Transverse colon (tissue), 4 donors: ENCODE measurements around the gene SERPINB11. TPM values are rescaled to one million over a fixed set of nuclear protein-coding genes. Genes with fewer than 3 reads are reported as not detected.

Experiments used
- DNase-seq: peaks from one replicate; pipeline ENCODE4 v3.0.0-alpha.2; 2019
- H3K27ac ChIP-seq, 4 donors: fragments of 200-600 bp; sonication (generic); 2 replicates each; pipeline ENCODE4 v1.5.1; 2016 to 2018; ENCODE audit warnings: inconsistent platforms in 4 of 4
- H3K27me3 ChIP-seq: fragments of 200-600 bp; sonication (generic); 2 replicates; pipeline ENCODE4 v1.5.1; 2017; ENCODE audit warnings: inconsistent platforms
- H3K36me3 ChIP-seq, 4 donors: fragments of 200-600 bp; sonication (generic); 2 replicates each; pipeline ENCODE4 v1.5.1; 2017 to 2019; ENCODE audit warnings: inconsistent platforms in 4 of 4
- H3K4me1 ChIP-seq, 4 donors: fragments of 200-600 bp; sonication (generic); 2 replicates each; pipeline ENCODE4 v1.5.1; 2017 to 2020; ENCODE audit warnings: inconsistent platforms in 4 of 4
- H3K4me3 ChIP-seq, 4 donors: fragments of 200-600 bp; sonication (generic); 1 replicate in 1 of 4; 2 replicates in 3 of 4; pipeline versions ENCODE4 v1.5.1 to v1.6.1; 2017 to 2019; ENCODE audit warnings: inconsistent platforms in 4 of 4
- H3K9me3 ChIP-seq, 2 donors: fragments of 200-600 bp; sonication (generic); 2 replicates each; pipeline ENCODE4 v1.5.1; 2017 to 2019; ENCODE audit warnings: inconsistent platforms in 2 of 2
- EP300 ChIP-seq: sonication (generic); formaldehyde crosslinking; IDR thresholded peaks from one replicate; pipeline ENCODE4 v1.6.1; 2017; ENCODE audit warnings: antibody characterized with exemption, low read depth
- POLR2A ChIP-seq: fragments of 450-650 bp; IDR thresholded peaks from one replicate; pipeline ENCODE4 v1.6.1; 2016; ENCODE audit warnings: antibody characterized with exemption, mild to moderate bottlenecking, moderate library complexity
- POLR2AphosphoS5 ChIP-seq, 3 donors: sonication (generic); formaldehyde crosslinking; IDR thresholded peaks; one replicate each; pipeline ENCODE4 v1.6.1; 2016; ENCODE audit warnings: antibody characterized with exemption in 3 of 3
- WGBS, 2 donors: methylation state at CpG; one replicate each; pipeline ENCODE4 v1.1.5; 2018; ENCODE audit warnings: low coverage in 1 of 2; 5-methylcytosine and 5-hydroxymethylcytosine counted together
- in situ Hi-C, 4 donors: fragments of 200-750 bp; cut with MboI; loops; one replicate each; pipeline versions ENCODE4 v1.15.0 to v1.15.1; 2017; ENCODE audit warnings: low sequenced_read_pairs in 3 of 4, low pct_ligation_motif_present in 1 of 4, low pct_unique_long_range_greater_than_20kb in 1 of 4
- intact Hi-C: fragments of 100-400 bp; cut with DNase I; formaldehyde crosslinking; loops from one replicate; pipeline ENCODE4 v1.15.1; 2023; ENCODE audit warnings: low total_unique reads
- total RNA-seq, 4 donors: library from RNA; depleted of rRNA; stranded (reverse); fragments of >200 nt; gene quantifications; one replicate each; pipeline ENCODE4 v1.1.0, GENCODE V29; 2016
- TF ChIP-seq, protein P1 (sequence below), 5 experiments: fragments of 200-600 bp in 3 of 5; fragments of 450-650 bp in 2 of 5; sonication (generic) in 3 of 5; IDR thresholded peaks; 1 replicate in 2 of 5; 2 replicates in 3 of 5; pipeline ENCODE4 v1.5.1; 2016 to 2017; ENCODE audit warnings: antibody characterized with exemption in 5 of 5, inconsistent platforms in 3 of 5, mild to moderate bottlenecking in 2 of 5, moderate library complexity in 1 of 5

The SERPINB11 gene
- total RNA-seq, 4 donors from 2014 or later: not detected

- WGBS, 2 donors: 84 to 89% methylated on average over 1 of the region's 1 CpG
- no peak overlapping the region for H3K4me3 ChIP-seq
- in situ Hi-C loops: no loop called here
- H3K9me3 ChIP-seq: no peaks in the 10 kb centered on the region
- no peak for DNase-seq
- no peaks in the 10 kb centered on the region for H3K27me3 ChIP-seq
- TF ChIP-seq POLR2A: no peak
- H3K27ac ChIP-seq: no peak overlapping the region
- intact Hi-C loops: no loop called here
- no peaks in the 10 kb centered on the region for H3K36me3 ChIP-seq
- H3K4me1 ChIP-seq: peaks cover 0 to 3% (median 0%) of the 10 kb centered on the region in 4 donors
Observed at GRCh38 chr18:63707816-63708215, 5.1 kb downstream of the SERPINB11 start.

DNA sequence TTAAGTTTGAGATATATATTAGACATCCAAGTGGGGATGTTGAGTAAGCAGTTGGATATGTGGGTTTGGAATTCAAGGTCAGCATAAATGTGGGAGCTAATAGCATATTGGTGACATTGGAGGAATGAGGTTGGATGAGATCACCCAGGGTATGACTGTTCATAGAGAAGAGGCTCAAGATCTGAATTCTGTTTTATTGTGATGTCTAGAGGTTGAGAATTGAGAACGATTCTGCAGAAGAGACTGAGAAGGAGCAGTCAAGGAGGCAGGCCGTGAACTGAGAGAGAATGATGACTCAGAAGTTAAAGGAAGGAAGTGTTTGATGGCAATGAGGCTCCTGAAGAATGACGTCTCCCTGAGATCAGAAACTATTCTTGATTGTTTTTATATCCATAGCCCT lies 5.9 kb downstream of the SERPINB11 start:
- Histone ChIP-seq H3K4me1 (peaks cover 0 to 3% (median 0%) of the 10 kb centered on the region in 4 donors), H3K9me3 (no peaks in the 10 kb centered on the region), H3K27me3 (no peaks in the 10 kb centered on the region), H3K4me3 (no peak overlapping the region), H3K27ac (no peak overlapping the region), H3K36me3 (no peaks in the 10 kb centered on the region)
- WGBS, 2 donors: 65 to 78% methylated on average over 3 of the region's 3 CpGs
- in situ Hi-C loops: no loop called here
- TF ChIP-seq, protein P1, sequence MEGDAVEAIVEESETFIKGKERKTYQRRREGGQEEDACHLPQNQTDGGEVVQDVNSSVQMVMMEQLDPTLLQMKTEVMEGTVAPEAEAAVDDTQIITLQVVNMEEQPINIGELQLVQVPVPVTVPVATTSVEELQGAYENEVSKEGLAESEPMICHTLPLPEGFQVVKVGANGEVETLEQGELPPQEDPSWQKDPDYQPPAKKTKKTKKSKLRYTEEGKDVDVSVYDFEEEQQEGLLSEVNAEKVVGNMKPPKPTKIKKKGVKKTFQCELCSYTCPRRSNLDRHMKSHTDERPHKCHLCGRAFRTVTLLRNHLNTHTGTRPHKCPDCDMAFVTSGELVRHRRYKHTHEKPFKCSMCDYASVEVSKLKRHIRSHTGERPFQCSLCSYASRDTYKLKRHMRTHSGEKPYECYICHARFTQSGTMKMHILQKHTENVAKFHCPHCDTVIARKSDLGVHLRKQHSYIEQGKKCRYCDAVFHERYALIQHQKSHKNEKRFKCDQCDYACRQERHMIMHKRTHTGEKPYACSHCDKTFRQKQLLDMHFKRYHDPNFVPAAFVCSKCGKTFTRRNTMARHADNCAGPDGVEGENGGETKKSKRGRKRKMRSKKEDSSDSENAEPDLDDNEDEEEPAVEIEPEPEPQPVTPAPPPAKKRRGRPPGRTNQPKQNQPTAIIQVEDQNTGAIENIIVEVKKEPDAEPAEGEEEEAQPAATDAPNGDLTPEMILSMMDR (IDR thresholded peaks at IDR 0.05): no peak
- no peak for TF ChIP-seq POLR2A
- intact Hi-C loops: no loop called here
- DNase-seq: no peak

- Histone ChIP-seq H3K9me3 (no peaks in the 10 kb centered on the region), H3K27me3 (no peaks in the 10 kb centered on the region), H3K4me1 (no peaks in the 10 kb centered on the region), H3K36me3 (no peaks in the 10 kb centered on the region), H3K27ac (no peak overlapping the region), H3K4me3 (no peak overlapping the region)
- DNase-seq: no peak
- in situ Hi-C loops: no loop called here
- intact Hi-C loops: no loop called here
- TF ChIP-seq, protein P1 (IDR thresholded peaks at IDR 0.05): no peak
- 52% methylated on average over 3 of the region's 3 CpGs; no CpG with 5 or more reads in 1 of the 2 donors for WGBS, 2 donors
Observed at GRCh38 chr18:63725682-63726480, 23.1 kb downstream of the SERPINB11 start.

GRCh38 chr18:63730773-63731172 lies 28.0 kb downstream of the SERPINB11 start:
- Histone ChIP-seq H3K27me3 (no peaks in the 10 kb centered on the region), H3K4me3 (no peak overlapping the region), H3K36me3 (no peaks in the 10 kb centered on the region), H3K27ac (no peak overlapping the region), H3K4me1 (no peaks in the 10 kb centered on the region), H3K9me3 (no peaks in the 10 kb centered on the region)
- TF ChIP-seq EP300 (no peak), POLR2AphosphoS5 (IDR thresholded peaks at IDR 0.05) (no peak), POLR2A (no peak)
- TF ChIP-seq, protein P1 (IDR thresholded peaks at IDR 0.05): no peak
- 60 to 73% methylated on average over 1 to 5 of the region's 5 CpGs for WGBS, 2 donors
- intact Hi-C loops: no loop called here
- no peak for DNase-seq
- in situ Hi-C loops: no loop called here

DNA sequence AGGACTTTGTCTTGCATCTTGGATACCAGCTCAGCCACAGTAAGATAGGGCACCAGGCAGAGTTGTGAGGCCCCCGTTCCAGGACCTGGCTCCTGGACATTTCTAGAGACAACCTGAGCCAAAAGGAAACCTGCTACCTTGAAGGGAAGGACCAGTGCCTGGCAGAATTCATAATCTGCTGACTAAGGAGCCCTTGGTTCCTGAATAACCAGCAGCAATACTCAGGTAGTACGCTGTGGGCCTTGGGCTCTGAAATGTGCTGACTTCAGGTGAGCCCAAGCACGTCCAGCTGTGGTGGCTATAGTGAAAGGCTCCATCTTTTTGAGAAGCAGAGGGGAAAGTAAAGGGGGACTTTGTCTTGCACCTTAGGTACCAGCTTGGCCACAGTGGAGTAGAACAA lies 28.5 kb downstream of the SERPINB11 start:
- intact Hi-C loops (no loop called here), in situ Hi-C loops (no loop called here)
- H3K27ac ChIP-seq: no peak overlapping the region
- DNase-seq: no peak
- 65% methylated on average over 3 of the region's 3 CpGs; no CpG with 5 or more reads in 1 of the 2 donors for WGBS, 2 donors
- H3K27me3 ChIP-seq: no peaks in the 10 kb centered on the region
- no peaks in the 10 kb centered on the region for H3K36me3 ChIP-seq
- no peaks in the 10 kb centered on the region for H3K4me1 ChIP-seq
- TF ChIP-seq POLR2A: no peak
- TF ChIP-seq, protein P1 (IDR thresholded peaks at IDR 0.05): no peak
- TF ChIP-seq EP300: no peak
- TF ChIP-seq POLR2AphosphoS5 (IDR thresholded peaks at IDR 0.05): no peak
- H3K9me3 ChIP-seq: no peaks in the 10 kb centered on the region
- no peak overlapping the region for H3K4me3 ChIP-seq
